Measurements from ENCODE around the gene FXYD6.

The FXYD6 gene

DNA sequence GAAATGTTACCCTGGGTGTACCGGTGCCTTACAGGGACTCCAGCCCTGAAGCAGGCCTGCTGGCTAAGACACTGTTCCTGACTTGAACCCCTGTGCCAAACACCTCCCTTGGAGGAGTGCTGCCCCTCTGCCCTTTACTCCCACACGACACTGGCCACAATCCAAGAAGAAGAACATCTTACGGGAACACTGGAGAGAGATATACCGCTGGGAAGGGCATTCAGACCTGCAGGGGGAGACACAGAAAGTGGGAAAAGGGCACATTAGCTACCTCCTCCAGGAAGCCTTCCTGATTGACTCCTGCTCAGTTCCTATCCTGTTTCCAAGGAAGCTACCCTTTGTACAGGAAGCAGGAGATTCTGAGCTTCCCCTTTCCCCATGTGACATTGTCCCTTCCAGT is 34.1 kb upstream of the FXYD6 start:
- no peak for DNase-seq

DNA sequence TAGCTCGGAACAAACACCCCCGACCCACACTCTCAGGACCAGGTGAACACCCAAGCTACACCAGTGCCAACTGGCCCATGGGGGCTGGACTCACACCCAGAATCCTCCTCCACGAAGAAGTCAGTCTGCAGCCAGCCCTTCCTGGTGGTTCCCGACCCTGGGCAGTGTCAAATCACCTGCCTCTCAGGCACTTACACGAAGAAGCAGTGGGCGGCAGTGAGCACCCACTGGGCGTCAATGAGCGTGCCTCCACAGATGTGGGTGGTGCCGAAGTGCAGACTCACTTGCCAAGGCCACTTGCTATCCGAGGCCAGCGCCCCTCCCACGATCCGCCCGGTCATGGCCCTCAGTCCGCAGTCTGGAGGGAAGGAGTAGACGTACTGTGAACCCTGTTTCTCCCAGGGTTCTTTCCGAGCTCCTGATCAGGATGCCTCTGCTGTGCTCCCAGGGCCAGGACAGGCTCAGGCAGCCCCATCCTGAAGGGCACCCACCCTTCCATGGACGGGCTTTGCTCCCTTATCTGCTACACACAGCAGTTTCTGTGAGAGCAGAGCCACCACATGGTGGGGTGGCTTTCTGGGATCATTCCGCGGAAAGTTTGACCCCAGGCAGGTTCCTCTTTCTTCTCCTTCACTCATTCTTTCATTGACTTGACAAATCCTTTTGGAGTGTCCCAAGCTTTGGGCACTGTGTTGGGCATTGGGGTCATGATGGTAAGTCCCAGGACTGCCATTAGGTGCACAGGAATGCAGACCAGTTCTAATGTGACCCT is 33.3 kb upstream of the FXYD6 start:
- DNase-seq = no peak

DNA sequence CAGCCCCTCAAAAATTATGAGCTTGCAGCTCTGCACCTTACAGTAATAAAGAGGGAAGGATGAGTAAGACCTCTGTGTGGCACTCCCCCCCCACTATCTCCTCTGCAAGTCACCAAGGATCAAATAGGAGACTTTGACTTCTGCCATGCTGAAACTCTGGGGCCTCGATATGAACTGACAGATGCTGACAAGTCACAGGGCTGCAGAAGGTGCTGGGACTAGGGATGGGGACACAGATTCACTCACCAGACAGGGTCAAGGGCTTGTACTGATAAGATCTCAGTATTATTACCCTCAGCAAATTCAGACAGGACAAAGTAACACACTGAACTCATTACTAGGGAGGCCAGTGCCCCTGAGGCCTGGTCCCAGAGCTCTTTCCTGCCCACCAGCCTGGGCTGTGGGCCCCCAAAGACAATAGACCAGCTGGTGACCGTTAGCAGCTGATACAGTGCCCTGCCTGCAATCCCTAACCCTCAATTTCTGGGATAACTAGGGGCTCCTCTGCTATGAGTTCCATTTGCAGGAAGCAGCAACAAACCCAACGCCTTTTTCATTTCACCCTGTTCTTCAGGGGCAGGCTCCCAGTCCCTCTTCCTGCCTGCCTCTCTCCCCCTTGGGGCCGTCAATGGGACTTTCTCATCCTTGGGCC is 32.6 kb upstream of the FXYD6 start:
- DNase-seq = no peak

DNA sequence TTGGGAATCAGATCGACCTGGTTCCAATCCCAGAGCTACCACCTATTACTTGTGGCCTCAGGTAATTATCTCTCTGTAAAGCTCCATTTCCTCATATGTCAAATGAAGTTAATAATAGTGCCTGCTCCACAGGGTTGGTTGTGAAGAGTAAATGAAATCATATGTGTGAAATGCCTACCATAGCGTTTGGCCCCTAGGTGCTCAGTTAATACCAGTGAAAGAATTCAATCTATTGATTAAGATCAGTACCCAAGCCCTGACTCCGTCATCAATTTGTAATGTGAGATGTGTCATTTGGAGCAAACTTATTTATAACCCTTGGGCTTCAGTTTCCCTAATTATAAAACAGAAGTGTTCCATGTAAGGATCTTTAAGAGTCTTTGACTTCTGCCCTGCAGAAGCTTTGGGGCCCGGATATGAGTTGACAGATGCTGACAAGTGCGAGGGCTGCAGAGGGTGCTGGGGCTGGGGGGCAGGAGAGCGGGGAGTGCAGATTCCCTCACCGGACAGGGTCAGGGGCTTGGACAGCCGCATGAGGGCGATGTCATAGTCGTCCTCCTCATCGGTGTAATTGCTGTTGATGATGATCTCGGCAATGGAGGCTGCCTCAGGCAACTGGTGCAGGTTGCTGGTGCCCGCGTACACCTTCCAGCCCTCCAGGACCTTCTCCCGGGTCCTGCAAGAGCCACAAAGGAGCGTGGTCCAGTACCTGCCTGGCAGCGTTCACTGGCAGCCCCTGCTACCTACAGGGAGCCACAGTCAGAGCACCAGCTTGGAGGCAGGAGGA is 31.8 kb upstream of the FXYD6 start:
- DNase-seq = no peak

DNA sequence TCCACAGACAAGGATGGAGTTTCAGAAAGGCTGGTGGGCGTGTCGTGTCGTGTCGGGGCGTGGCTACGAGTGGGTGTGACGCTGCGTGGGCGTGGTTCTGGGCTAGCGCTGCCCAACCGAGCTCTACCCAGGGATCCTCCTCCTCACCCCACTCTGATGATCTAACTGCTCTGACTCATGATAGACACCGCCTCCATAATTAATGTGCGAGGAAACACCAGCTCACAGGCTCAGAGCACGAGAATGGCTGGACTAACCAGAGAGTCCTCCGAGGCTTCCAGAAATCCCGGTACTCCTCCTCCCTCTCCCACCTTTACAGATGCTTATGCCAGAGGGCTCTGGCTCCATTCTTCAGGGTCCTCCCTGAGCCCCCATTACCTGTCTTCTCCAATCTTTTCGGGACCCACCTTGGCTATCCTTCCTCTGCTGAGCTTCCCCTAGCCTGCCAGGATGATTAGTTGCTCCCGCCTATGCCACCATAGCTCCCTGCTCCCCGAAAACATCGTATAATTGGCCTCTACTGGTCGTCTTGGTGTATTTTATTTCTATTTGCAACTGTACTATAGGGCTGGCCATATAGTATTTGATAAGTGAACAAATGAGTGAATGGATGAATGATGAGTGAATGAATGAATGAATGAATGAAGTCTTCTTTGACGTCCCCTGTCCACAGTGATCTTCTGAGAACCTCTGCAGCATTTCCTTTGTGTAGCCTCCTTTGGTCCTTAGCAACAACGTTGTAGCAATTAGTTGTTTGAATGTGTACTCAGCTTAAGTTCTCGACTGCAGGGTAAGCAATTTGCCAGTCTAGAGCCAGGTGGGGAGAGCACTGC is 31.0 kb upstream of the FXYD6 start:
- peak; percentile 97 for DNase-seq

DNA sequence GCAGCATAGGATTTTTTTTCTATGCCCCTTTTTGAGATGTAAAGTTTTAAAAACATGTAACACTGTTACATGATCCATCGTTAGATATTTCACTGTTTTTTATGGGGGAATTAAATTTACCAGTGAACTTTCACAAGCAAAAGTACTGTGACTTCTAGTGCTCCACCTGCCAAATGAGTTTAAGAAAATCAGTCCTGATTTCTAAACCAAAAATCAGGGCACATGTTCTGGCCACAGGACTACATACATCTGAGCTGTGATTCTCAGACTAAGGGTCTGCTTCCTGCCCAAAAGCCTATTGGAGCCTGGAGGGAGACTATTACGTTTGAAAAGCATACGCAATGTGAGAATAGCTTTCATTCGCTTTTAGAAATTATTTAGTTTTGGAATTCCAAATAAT is 30.3 kb upstream of the FXYD6 start:
- no peak for DNase-seq

DNA sequence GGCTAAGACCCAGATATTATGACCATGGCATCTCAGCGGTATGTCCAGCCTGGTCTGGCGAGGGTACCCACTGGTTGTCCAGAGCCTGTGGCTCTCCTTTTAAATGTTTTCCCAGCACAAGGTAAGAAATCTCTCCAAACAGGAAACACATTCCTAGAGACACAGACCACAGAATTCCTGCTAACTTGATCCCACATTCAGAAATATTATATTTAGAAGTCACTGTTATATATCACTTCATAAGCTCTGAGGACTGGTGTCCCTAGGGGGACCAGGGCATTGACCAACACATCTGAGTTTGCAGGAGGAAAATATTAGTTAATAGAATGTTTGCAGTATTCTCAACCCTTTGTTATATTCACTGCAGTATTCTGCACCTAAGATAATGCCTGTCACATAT is 29.7 kb upstream of the FXYD6 start:
- DNase-seq = no peak

DNA sequence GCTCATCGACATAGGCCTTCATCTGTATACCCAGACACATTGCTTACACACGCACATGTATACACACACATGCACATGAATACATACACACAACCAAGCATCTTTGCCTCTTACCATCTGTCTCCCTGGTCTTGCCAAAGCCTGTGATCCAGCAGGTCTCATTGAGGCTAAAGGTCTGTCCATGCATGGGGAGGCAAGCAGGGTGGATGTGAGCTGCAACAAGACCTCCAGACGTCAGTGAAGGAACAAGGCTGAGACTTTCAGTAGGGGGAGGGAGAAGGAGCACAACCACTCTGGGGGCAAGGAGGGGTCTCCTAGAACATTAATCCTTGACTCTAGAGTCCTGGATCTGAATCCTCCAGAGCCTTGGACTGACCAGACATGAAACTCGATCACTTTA is 29.1 kb upstream of the FXYD6 start:
- DNase-seq = no peak

DNA sequence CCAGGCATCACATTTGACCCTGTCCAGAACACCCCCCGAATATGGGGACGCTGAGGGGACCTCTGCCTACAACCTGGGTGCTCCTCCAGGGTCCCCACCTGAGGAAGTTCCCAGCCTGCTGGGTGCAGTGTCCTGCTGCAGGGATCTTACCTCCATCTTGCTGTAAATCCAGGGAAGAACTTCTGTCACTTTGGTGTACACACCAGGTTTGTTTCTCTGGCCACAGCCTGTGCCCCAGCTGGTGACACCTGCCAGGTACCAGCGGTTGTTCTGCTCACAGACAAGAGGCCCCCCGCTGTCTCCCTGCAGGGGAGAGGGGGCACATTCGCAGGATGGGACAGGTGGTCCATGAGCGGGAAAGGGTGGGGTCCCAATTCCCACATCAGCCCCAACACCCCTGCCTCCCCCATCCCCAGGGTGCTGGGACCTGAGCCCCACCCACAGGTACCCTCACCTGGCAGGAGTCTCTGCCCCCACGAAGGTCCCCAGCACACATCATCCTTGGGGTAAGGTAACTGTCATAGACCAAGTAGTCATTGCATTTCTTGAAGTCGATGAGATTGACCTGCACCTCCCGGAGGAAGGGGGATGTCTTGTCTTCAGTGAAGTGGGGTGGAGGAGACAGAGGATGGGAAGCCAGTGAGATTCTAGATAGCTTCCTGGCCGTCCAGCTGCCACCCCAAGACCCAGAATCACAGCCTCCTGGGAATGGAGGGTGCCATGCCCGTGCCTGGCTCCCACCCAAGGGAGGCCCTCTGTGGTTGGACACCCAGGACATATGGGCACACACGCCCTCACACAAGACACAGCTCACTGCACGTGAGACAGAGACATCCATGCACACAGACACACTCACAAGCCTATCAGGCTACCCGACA is 27.3 kb upstream of the FXYD6 start:
- no peak for DNase-seq

DNA sequence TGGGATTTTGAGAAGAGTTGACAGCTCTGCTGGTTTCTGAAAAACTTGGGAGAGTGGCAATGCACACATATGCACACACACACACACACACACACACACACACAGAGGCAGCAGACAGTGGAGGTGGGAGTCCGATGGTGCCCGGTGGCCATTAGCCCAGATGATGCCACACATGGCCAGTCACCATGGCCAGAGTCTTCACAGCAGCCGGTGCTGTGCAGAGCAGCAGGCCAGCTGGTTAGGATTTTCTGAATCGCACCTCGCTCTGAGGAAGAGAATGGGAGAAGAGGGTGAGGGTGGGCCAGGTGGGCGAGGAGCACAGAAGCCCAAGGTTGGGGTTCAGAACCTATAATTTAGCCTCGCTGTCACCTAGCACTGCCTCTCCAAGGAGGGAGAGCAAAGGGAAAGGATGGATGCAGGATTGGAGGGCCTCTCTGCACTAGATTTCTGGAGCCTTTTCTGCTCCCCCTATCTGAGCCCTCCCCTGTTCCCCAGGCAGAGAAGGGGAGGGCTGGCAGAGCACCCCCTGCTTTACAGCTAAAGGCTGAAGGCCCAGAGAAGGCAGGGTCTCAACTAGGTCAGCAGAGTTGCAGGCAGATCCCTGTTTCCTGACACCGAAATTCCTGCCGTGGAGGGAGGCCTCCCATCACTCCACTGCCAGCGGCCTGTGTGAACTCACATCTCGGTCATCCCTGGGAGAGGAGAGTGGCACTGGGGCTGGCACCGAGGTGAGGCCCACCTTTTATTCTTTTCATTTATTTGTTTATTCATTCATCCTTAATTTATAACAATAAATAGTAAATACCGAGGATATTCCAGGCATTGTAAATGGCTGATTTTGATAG is 25.8 kb upstream of the FXYD6 start:
- no peak for DNase-seq

DNA sequence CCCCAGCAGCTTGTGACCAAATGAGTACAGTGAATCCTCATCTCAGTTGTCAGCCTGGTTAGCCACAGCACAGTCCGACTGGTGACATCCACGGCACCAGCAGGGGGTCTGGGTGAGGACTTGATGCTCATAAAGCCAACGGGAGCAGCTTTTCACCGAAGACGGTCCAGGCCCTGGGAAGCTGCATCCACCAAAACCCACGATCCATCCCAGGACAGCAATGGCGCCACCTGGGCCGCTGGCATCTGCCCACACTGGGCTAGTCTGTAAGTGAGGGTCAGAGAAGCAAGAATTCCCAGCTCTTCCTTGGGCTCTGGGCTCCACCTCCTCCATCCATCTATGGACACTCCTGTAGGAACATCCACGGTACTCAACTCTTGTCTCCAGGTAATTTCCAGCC is 25.1 kb upstream of the FXYD6 start:
- no peak for DNase-seq

DNA sequence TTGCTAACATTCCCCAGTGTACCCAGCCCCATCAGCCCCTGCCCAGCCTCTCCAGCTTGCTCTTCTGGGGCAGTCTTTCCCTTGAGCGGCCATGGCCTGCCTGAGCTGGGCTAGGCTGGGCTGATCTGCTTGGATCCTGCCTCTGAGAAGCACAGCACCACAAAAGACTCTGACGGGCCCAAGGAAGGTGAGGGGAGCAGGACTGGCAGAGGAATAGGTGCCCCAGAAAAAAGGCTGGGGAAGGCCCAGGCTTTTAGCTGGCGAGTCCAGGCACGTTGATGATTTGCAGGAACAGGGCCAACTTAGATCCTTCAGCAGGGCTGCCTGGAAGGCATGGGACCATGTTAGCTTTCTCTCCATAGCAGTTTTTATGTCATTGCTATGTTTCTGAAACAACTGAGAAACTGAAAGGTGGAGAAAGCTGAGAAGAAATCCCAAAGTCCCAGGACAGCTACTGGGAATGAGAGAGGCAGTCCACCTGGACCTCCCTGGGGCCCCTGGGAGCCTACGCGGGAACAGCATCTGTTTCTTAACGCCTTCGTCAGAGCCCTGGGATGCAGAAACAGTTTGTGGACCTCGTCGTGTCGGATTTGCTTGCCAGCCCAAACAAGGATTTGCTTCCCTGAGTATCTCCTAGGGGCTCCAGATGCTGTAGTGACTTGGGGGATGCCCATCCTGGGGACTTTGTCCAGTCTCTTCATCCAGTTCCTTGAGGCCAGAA is 24.4 kb upstream of the FXYD6 start:
- DNase-seq = no peak

DNA sequence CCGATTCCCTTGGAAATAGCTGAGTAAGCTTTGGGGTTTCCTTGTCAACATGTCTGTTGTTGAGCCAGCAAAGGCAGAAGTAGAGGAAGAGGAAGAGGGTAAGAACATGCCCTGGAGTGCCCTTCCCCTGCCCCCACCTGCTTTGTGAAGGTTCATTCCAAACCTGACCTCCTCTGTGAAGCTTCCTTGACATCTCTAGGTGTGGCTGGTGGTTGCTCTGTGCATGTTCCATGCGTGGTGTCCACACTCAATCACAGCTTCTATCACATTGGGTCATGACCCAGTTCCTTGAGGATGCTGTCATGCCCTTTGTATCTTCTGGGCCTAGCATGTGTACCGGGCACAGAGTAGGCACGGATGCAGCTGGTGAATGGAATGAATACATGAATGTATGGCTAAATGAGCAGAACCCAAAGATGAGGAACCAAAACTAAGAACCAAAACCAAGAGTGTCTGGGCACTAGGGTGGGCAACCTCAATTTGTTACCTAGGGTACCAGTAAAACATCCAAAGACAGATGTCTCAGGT is 23.7 kb upstream of the FXYD6 start:
- DNase-seq = no peak

DNA sequence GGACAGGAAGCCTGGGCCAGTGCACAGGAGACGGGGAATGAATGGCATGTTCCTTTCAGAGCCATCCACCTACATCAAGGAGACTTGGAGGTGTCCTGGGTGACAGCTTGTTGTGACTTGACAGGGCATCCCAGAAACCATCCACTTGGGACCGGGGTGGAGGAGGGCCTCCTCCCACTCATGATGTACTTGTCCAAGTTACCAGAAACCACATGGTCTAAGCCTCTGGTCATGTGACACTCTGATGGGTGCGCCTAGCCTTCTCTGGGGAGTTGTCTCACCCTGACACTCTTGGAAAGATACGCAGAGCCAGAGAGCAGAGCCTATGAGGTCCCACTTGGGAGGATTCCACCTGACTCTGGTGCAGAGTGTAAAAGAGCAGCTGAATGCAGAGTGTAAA is 21.6 kb upstream of the FXYD6 start:
- no peak for DNase-seq

DNA sequence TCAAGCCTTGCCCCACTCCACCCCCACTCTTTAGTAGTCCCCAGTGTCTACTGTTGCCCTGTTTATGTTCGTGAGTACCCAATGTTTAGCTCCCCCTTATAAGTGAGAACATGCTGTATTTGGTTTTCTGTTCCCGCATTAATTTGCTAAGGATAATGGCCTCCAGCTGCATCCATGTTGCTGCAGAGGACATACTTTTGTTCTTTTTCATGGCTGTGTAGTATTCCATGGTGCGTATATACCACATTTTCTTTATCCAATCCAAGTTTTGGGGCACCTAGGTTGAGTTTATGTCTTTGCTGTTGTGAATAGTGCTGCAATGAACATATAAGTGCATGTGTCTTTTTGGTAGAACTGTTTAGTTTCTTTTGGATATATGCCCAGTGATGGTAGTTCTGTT is 16.2 kb upstream of the FXYD6 start:
- DNase-seq = no peak

DNA sequence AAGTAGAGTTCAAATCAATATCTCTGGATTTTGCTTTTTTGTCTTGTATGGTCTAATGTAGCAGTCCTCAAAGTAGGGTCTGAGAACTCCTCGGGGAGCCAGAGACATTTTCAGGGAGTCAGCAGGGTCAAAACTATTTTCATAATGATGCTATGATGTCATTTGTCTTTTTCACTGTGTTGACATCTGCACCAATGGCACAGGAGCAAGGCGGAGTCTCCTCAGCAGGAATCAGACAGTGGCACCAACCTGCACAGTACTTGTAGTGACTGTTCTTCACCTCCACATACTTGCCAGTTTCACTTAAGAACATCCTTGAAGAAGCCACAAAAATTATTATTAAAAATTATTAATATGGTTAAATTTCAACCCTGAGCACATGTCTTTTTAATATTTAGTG is 14.9 kb upstream of the FXYD6 start:
- no peak for DNase-seq

DNA sequence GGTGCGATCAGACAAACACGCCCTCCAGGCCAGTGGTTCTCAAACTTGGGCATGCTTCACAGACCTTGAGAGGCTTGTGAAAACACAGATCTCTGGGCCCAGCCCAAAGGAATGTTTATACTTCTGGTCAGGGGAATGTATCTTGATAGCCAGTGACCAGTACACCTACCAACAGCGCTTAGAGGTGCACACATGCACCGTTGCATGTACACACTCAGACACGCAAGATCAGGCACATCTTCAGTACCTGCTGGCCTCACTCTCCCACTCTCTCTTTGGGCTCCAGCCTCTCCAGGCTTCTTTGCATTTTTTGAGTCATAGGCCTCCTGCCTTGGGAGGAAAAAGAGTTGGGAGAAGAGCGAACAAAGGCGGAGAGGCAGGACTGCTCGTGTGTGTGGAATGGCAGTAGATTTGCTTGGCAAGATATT is 11.7 kb upstream of the FXYD6 start:
- DNase-seq = no peak

DNA sequence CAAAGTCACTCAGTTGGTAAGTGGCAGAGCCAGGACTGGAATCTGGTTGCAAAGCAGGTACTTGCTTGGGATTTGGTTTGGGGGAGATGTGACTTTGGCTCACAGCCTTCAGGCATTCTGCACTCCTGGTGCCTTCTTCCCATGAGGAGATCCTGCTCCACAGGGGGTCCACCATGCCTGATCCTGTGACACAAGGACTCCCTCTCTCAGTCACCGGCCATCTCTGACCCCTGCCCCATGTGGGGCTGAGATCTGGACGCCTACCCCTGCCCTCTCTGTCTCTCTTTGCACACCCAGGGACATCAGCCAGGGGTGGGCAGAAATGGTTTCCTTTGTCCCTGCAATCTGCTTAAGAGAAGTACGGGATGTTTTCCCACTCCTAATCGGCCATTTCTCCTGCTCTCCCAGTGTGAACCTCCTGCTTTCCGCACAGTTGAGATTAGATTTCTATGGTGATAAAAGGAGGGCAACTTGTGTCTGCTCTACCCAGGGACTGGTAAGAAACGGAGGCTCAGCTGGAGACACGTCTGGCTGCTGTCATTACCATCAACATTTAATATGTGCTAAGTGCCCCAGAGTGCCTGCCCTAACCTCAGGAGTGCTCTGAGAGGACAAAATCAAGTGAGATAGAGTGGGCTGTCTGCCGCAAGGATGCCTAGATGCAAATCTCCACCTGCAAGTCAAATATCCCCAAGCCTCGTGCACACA is 11.1 kb upstream of the FXYD6 start:
- no peak for DNase-seq

DNA sequence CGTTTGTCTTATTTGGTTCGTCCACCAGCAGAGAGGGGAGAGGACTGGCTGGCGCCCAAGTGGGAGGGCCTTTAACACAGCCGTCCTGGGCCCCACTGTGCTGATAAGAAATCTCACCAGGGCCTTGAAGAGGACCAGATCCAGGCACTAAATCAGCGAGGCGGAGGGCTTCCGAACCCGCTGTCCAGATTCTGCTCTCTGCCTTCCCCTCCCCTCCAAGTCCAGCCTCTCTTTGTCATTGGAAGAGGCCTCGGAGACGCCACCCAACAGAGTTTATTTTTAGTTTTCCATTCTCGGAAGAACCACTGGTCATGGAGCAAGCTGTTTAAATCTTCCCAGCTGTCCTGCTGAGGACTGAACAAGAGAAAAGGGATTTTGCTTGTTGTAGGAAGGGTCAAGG is 9.3 kb upstream of the FXYD6 start:
- DNase-seq = no peak

DNA sequence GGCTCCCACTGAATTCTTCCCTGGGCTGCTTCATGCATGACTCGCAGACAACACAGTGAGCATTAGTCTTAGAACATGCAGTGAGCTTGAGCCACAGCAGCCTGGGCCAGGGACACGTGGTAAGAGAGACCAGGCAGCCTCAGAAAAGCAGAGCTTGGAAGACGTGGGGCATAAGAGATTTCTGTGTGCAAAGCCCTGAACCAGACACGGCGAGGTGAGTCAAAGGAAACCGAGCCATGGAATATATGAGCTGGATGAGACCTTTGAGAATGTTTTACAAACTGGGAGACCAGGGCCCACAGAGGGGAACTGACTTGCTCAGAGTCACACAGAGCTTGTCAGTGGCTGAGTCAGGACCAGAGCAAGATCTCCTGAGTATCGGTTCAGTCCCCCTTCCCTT is 8.5 kb upstream of the FXYD6 start:
- DNase-seq = no peak

Data from NCI-H446 treated with DMSO at 0.1 percent for 48 hours (cell line).